ENCODE results near the gene KIAA1671.
"Not testable (repeated sequence)": the region's sequence is repeated elsewhere in the genome, so short reads cannot be mapped to it uniquely, and the experiment has no call there.

DNA sequence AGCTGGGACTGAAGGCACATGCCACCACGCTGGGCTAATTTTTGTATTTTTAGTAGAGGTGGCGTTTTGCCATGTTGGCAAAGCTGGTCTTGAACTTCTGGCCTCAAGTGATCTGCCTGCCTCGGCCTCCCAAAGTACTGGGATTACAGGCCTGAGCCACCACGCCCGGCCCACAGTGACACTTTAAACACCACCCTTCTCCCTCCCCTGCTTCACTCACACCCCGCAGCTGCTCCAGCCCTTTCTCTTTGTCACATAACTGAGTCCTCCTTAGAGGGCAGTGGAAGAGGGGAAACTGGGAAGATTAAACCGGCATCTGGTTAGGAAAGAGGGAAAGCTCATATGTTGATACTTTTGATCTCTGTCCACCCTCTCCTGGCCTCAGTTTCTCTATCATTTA lies 252.0 kb downstream of the KIAA1671 start:
- TF ChIP-seq, protein P1, sequence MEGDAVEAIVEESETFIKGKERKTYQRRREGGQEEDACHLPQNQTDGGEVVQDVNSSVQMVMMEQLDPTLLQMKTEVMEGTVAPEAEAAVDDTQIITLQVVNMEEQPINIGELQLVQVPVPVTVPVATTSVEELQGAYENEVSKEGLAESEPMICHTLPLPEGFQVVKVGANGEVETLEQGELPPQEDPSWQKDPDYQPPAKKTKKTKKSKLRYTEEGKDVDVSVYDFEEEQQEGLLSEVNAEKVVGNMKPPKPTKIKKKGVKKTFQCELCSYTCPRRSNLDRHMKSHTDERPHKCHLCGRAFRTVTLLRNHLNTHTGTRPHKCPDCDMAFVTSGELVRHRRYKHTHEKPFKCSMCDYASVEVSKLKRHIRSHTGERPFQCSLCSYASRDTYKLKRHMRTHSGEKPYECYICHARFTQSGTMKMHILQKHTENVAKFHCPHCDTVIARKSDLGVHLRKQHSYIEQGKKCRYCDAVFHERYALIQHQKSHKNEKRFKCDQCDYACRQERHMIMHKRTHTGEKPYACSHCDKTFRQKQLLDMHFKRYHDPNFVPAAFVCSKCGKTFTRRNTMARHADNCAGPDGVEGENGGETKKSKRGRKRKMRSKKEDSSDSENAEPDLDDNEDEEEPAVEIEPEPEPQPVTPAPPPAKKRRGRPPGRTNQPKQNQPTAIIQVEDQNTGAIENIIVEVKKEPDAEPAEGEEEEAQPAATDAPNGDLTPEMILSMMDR (IDR thresholded peaks at IDR 0.05; ENCODE audit: insufficient read depth, low read length, poor library complexity, severe bottlenecking) = not testable (repeated sequence)
- not testable (repeated sequence) for TF ChIP-seq EZH2phosphoT487 (conservative IDR thresholded peaks at IDR 0.05; ENCODE audit: low read length)

Data from SU-DHL-6 (cell line).